K562 (cell line): ENCODE measurements around the gene RCN2. TPM values are rescaled to one million over a fixed set of nuclear protein-coding genes. Genes with fewer than 3 reads are reported as not detected.

Experiments used
- ATAC-seq: fragments of 200-7000 bp; cut with Tn5 transposase; 3 replicates; pipeline ENCODE4 v1.9.1; 2020; ENCODE audit warnings: moderate library complexity
- BruUV-seq: library from RNA; stranded (reverse); fragments of 400-500 nt; replicated peaks from 2 replicates; lab custom pipeline; 2021; lab: Mats Ljungman, UMichigan
- CTCF ChIA-PET: fragments of 300-600 bp; formaldehyde crosslinking; extraction: SDS; loops from one replicate; lab custom pipeline; 2021; ENCODE audit warnings: low intra/inter-chr PET ratio; lab: Yijun Ruan, JAX
- POLR2A ChIA-PET: fragments of 300-600, 350-650 bp; sonication (Branson Sonifier 250); formaldehyde crosslinking; extraction: SDS; loops from one replicate; lab custom pipeline; 2021; ENCODE audit warnings: antibody characterized with exemption, inconsistent platforms; lab: Yijun Ruan, JAX
- DNase-seq, 4 experiments: peaks; one replicate each; pipeline versions ENCODE4 v3.0.0 to v3.0.0-alpha.2; 2011 to 2018; ENCODE audit warnings: low spot score in 3 of 4, mixed read lengths in 3 of 4; ENCODE audit errors: extremely low read depth in 1 of 4
- FAIRE-seq: peaks from 2 replicates; lab custom pipeline; 2011; peaks lifted over from hg19 to GRCh38; lab: Jason Lieb, UNC
- H2AFZ ChIP-seq: 2 replicates; pipeline ENCODE4 v1.6.0; 2011; ENCODE audit warnings: low read depth, low read length, control low read depth, inconsistent platforms
- H3K27ac ChIP-seq: fragments of 200-600 bp; 3 replicates; pipeline ENCODE4 v1.8.0; 2011; ENCODE audit warnings: low read depth, mild to moderate bottlenecking, control low read depth, inconsistent platforms, low read length, moderate library complexity, mixed read lengths; ENCODE audit errors: extremely low read depth
- H3K27me3 ChIP-seq, 2 experiments: fragments of 300-600 bp in 1 of 2; 2 replicates in 1 of 2; 3 replicates in 1 of 2; pipeline versions ENCODE4 v1.6.0 to v1.8.0; 2011; ENCODE audit warnings: inconsistent platforms in 2 of 2, low read length in 2 of 2, mild to moderate bottlenecking in 1 of 2, mixed read lengths in 1 of 2, moderate library complexity in 1 of 2; ENCODE audit not compliant: control insufficient read depth in 2 of 2, insufficient read depth in 2 of 2
- H3K36me3 ChIP-seq: fragments of 300-600 bp; 3 replicates; pipeline ENCODE4 v1.8.0; 2011; ENCODE audit warnings: mild to moderate bottlenecking, low read length, inconsistent platforms; ENCODE audit not compliant: control insufficient read depth, insufficient read depth
- H3K4me1 ChIP-seq, 2 experiments: fragments of 200-600 bp in 1 of 2; replicated peaks in 1 of 2; 2 replicates in 1 of 2; 3 replicates in 1 of 2; pipeline versions ENCODE4 v1.5.1 to v1.8.0; 2011; ENCODE audit warnings: inconsistent platforms in 2 of 2, low read length in 2 of 2, mild to moderate bottlenecking in 1 of 2, mixed read lengths in 1 of 2, moderate library complexity in 1 of 2; ENCODE audit not compliant: control insufficient read depth in 2 of 2, insufficient read depth in 2 of 2
- H3K4me2 ChIP-seq: 2 replicates; pipeline ENCODE4 v1.6.1; 2011; ENCODE audit warnings: low read length, control low read depth, inconsistent platforms, mixed read lengths; ENCODE audit not compliant: insufficient read depth
- H3K4me3 ChIP-seq: fragments of 200-600 bp; sonication (generic), shearing (Covaris generic); 2 replicates; pipeline ENCODE4 v1.5.1; 2016; ENCODE audit warnings: control low read depth, inconsistent platforms
- H3K79me2 ChIP-seq: fragments of 200-600 bp; 3 replicates; pipeline ENCODE4 v1.8.0; 2011; ENCODE audit warnings: low read length, inconsistent platforms; ENCODE audit not compliant: control insufficient read depth, insufficient read depth
- H3K9ac ChIP-seq, 2 experiments: 2 replicates each; pipeline versions ENCODE4 v1.6.0 to v1.6.1; 2011; ENCODE audit warnings: low read depth in 2 of 2, low read length in 2 of 2, control low read depth in 1 of 2, inconsistent platforms in 1 of 2, mild to moderate bottlenecking in 1 of 2, mixed read lengths in 1 of 2; ENCODE audit not compliant: insufficient read depth in 1 of 2
- H3K9me1 ChIP-seq: one replicate; pipeline ENCODE4 v1.6.0; 2011; ENCODE audit warnings: inconsistent platforms, mild to moderate bottlenecking, low read length, moderate library complexity; ENCODE audit not compliant: control insufficient read depth, insufficient read depth
- H3K9me3 ChIP-seq: replicated peaks from 2 replicates; pipeline ENCODE4 v1.5.1; 2011; ENCODE audit warnings: low read depth, low read length, inconsistent platforms; ENCODE audit not compliant: control insufficient read depth, insufficient read depth
- H4K20me1 ChIP-seq: replicated peaks from 2 replicates; pipeline ENCODE4 v1.6.1; 2011; ENCODE audit warnings: low read length, inconsistent platforms, mixed read lengths; ENCODE audit not compliant: control insufficient read depth, insufficient read depth
- HDAC1 ChIP-seq, 2 experiments: fragments of 450-650 bp; IDR thresholded peaks; 2 replicates each; pipeline ENCODE4 v1.6.1; 2016 to 2017; ENCODE audit warnings: inconsistent platforms in 1 of 2, mild to moderate bottlenecking in 1 of 2, moderate library complexity in 1 of 2
- PHB2 ChIP-seq: fragments of 450-650 bp; IDR thresholded peaks from 2 replicates; pipeline ENCODE4 v1.6.1; 2017; ENCODE audit warnings: low read depth
- YBX1 ChIP-seq: fragments of 450-650 bp; IDR thresholded peaks from 2 replicates; pipeline ENCODE4 v1.7.1; 2016; ENCODE audit warnings: mild to moderate bottlenecking
- WGBS: fragments of 100-300 bp; shearing (Covaris generic); methylation state at CpG from one replicate; pipeline ENCODE4 v1.1.6; 2016; ENCODE audit warnings: low coverage, mixed read lengths; ENCODE audit not compliant: insufficient coverage; ENCODE audit errors: missing lambda C conversion rate; 5-methylcytosine and 5-hydroxymethylcytosine counted together
- in situ Hi-C: fragments of 300-500 bp; cut with MboI; formaldehyde crosslinking; loops from 4 replicates; pipeline ENCODE4 v1.15.0; 2018; ENCODE audit warnings: inconsistent platforms, mixed read lengths
- intact Hi-C: fragments of 100-400 bp; cut with micrococcal nuclease; formaldehyde crosslinking; loops from 2 replicates; pipeline ENCODE4 v1.14.2; 2022
- polyA plus RNA-seq, 8 experiments: library from polyadenylated mRNA; depleted of rRNA in 4 of 8; stranded (reverse) in 5 of 8; unstranded in 3 of 8; fragments of >200 nt; fragmentation: Nextera tagmentation in 2 of 8; fragmentation: Illumina TruSeq in 1 of 8; extraction: Ambion mirVana in 2 of 8; extraction: Trizol in 1 of 8; gene quantifications; 2 replicates each; pipeline versions ENCODE4 v1.2.1 to v1.2.3, GENCODE V29; 2011 to 2014; ENCODE audit warnings: inconsistent platforms in 1 of 8, missing spikeins in 1 of 8
- total RNA-seq, 7 experiments: library from RNA; depleted of rRNA in 6 of 7; stranded (reverse); fragments of >200 nt in 6 of 7; fragmentation: Illumina TruSeq in 2 of 7; extraction: Trizol in 2 of 7; gene quantifications; 2 replicates each; pipeline versions ENCODE4 v1.2.1 to v1.2.3, GENCODE V29; 2011 to 2021; ENCODE audit warnings: low replicate concordance in 1 of 7
- TF ChIP-seq, protein P1 (sequence below), 2 experiments: fragments of 450-650 bp; IDR thresholded peaks; 2 replicates each; pipeline ENCODE4 v1.6.1; 2016

RCN2 gene
- total and polyA plus RNA-seq, 9 of the 15 experiments (the other 6 are each of a cell fraction or from before 2014, with no cell fraction given), result 20.9 to 63.6 (median 52.8) TPM

- CTCF ChIA-PET, result no interaction called here
- intact Hi-C loops (no loop called here), in situ Hi-C loops (no loop called here)
- H3K9ac ChIP-seq, result no peak overlapping the region
- H3K27me3 ChIP-seq, result peaks cover 37 to 89% of the 10 kb centered on the region in 2 experiments
- no peak overlapping the region for H3K4me2 ChIP-seq
- no peaks in the 10 kb centered on the region for H3K9me1 ChIP-seq
- FAIRE-seq (no peak), ATAC-seq (no peak), DNase-seq (no peak)
- no peak overlapping the region for H3K4me3 ChIP-seq
- BruUV-seq, result no TSS peak
- H3K79me2 ChIP-seq, result no peaks in the 10 kb centered on the region
- POLR2A ChIA-PET, result interaction anchor here (0.6 to 1.1 kb wide), 2 partner anchors 95 to 413 kb away, joined by 3 read pairs; no protein-coding TSS in a partner anchor
- H4K20me1 ChIP-seq, result peaks cover 4% of the 10 kb centered on the region; the same call in 1 of the 2 replicates
- peaks cover 0 to 12% of the 10 kb centered on the region in 2 experiments; a peak in 1 of 5 replicates for H3K4me1 ChIP-seq
- H3K9me3 ChIP-seq, result no peaks in the 10 kb centered on the region
- H2AFZ ChIP-seq, result no peak overlapping the region
- H3K36me3 ChIP-seq, result no peaks in the 10 kb centered on the region
- TF ChIP-seq, protein P1, sequence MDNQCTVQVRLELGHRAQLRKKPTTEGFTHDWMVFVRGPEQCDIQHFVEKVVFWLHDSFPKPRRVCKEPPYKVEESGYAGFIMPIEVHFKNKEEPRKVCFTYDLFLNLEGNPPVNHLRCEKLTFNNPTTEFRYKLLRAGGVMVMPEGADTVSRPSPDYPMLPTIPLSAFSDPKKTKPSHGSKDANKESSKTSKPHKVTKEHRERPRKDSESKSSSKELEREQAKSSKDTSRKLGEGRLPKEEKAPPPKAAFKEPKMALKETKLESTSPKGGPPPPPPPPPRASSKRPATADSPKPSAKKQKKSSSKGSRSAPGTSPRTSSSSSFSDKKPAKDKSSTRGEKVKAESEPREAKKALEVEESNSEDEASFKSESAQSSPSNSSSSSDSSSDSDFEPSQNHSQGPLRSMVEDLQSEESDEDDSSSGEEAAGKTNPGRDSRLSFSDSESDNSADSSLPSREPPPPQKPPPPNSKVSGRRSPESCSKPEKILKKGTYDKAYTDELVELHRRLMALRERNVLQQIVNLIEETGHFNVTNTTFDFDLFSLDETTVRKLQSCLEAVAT (IDR thresholded peaks at IDR 0.05), result no peak
- no peak for TF ChIP-seq YBX1
- no peak for TF ChIP-seq HDAC1 (IDR thresholded peaks at IDR 0.05)
- no peak for TF ChIP-seq PHB2
- 1% methylated on average over 8 of the region's 8 CpGs for WGBS
- H3K27ac ChIP-seq, result no peak overlapping the region
Observed at GRCh38 chr15:76998663-76999285, 67.2 kb downstream of the RCN2 start.
